ENCODE measurements around the gene BMPR1A.

DNA sequence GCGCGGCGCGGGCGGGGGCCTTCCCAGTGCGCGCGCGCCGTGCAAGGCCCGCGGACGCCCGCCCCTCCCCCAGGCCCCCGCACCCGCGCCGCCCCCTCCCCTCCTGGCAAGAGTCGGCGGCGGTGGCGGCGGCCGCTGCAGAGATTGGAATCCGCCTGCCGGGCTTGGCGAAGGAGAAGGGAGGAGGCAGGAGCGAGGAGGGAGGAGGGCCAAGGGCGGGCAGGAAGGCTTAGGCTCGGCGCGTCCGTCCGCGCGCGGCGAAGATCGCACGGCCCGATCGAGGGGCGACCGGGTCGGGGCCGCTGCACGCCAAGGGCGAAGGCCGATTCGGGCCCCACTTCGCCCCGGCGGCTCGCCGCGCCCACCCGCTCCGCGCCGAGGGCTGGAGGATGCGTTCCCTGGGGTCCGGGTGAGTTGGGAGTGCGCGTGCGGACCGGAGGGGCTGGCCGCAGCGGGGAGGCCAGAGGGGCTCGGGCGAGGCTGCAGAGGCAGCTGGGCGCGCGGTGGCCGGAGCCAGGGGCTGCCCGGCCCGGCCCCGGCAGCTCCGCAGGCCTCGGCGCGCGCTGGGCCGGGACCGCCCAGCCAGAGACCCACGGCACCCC lies at the start of gene BMPR1A:
- TF ChIP-seq, protein P1, sequence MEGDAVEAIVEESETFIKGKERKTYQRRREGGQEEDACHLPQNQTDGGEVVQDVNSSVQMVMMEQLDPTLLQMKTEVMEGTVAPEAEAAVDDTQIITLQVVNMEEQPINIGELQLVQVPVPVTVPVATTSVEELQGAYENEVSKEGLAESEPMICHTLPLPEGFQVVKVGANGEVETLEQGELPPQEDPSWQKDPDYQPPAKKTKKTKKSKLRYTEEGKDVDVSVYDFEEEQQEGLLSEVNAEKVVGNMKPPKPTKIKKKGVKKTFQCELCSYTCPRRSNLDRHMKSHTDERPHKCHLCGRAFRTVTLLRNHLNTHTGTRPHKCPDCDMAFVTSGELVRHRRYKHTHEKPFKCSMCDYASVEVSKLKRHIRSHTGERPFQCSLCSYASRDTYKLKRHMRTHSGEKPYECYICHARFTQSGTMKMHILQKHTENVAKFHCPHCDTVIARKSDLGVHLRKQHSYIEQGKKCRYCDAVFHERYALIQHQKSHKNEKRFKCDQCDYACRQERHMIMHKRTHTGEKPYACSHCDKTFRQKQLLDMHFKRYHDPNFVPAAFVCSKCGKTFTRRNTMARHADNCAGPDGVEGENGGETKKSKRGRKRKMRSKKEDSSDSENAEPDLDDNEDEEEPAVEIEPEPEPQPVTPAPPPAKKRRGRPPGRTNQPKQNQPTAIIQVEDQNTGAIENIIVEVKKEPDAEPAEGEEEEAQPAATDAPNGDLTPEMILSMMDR (IDR thresholded peaks at IDR 0.05) = no peak
- no peak for TF ChIP-seq POLR2A (IDR thresholded peaks at IDR 0.05)

All from right lobe of liver (tissue), 4 donors.